ENCODE results near the gene KRTAP12-2. TPM values are rescaled to one million over a fixed set of nuclear protein-coding genes. Genes with fewer than 3 reads are reported as not detected.

The KRTAP12-2 gene
- total and polyA plus RNA-seq, 10 of the 15 experiments (the other 5 are each of a cell fraction or from before 2014, with no cell fraction given) = not detected

DNA sequence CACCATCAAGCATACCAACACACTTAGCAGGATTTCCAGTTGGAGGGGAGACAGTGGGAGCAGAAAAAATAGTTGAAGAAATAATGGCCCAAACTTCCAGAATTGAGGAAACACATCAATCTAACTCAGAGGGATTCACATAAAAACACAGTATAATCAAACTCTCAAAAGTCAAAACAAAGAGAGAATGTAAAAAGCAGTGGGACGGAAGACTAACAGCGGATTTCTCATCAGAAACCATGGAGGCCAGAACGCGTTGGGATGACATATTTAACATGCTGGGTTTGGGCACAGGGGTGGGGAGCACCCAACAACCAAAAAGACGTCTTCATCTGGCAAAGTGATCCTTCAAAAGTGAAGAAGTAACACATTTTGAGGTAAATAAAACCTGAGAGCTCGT is 46.8 kb downstream of the KRTAP12-2 start:
- CTCF ChIA-PET = no interaction called here
- WGBS (ENCODE audit: insufficient coverage, insufficient replicate concordance, low lambda C conversion rate, missing lambda C conversion rate) = 48% methylated on average over 6 of the region's 6 CpGs

More for the DNA sequence above, 46.8 kb downstream of the KRTAP12-2 start:
- no peak overlapping the region for H2AFZ ChIP-seq (ENCODE audit: control insufficient read depth, low read depth, low read length)
- no peak overlapping the region for H3K4me3 ChIP-seq
- DNase-seq (ENCODE audit: low read depth, low spot score) (no peak), FAIRE-seq (no peak), ATAC-seq (no peak)
- no peaks in the 10 kb centered on the region for H4K20me1 ChIP-seq (ENCODE audit: control insufficient read depth, insufficient read depth)
- H3K36me3 ChIP-seq (ENCODE audit: control insufficient read depth in 2 of 2, insufficient read depth in 2 of 2, low read length in 1 of 2) = no peaks in the 10 kb centered on the region
- intact Hi-C loops (cut with micrococcal nuclease; ENCODE audit: unreplicated experiment) = no loop called here
- peaks cover 1% of the 10 kb centered on the region; the same call in 1 of the 3 replicates for H3K9me3 ChIP-seq (replicated peaks; ENCODE audit: control insufficient read depth, insufficient read depth, low read length)
- in situ Hi-C loops (cut with MboI) = no loop called here
- no peaks in the 10 kb centered on the region for H3K4me1 ChIP-seq (ENCODE audit: control insufficient read depth, insufficient read depth, low read length)
- no peak overlapping the region for H3K27ac ChIP-seq (ENCODE audit: control insufficient read depth, insufficient read depth)
- H3K9ac ChIP-seq (ENCODE audit: control insufficient read depth, insufficient read depth, low read length) = no peak overlapping the region
- ChIA-PET SMC1A (ENCODE audit: uncharacterized antibody, unreplicated experiment) (no interaction called here), RAD21 (ENCODE audit: unreplicated experiment) (interaction anchor here (1.3 kb wide), 1 partner anchor 123 kb away, joined by 3 read pairs; no protein-coding TSS in a partner anchor), POLR2A (no interaction called here)
- TF ChIP-seq CBX3 (IDR thresholded peaks at IDR 0.05; ENCODE audit: borderline replicate concordance, low read depth) (no peak), NFIC (IDR thresholded peaks at IDR 0.05; ENCODE audit: low read depth, low read length) (no peak), CEBPB (IDR thresholded peaks at IDR 0.05; ENCODE audit: borderline replicate concordance in 1 of 2, low read depth in 2 of 2, low read length in 2 of 2) (no peak), RAD21 (IDR thresholded peaks at IDR 0.05; ENCODE audit: insufficient read depth, low read depth, low read length) (no peak), JUND (IDR thresholded peaks at IDR 0.05; ENCODE audit: low read depth, low read length) (no peak), SREBF2 (IDR thresholded peaks at IDR 0.05; ENCODE audit: low read length) (no peak), RFX5 (IDR thresholded peaks at IDR 0.05; ENCODE audit: low read depth, low read length) (no peak)
- TF ChIP-seq, protein P1, sequence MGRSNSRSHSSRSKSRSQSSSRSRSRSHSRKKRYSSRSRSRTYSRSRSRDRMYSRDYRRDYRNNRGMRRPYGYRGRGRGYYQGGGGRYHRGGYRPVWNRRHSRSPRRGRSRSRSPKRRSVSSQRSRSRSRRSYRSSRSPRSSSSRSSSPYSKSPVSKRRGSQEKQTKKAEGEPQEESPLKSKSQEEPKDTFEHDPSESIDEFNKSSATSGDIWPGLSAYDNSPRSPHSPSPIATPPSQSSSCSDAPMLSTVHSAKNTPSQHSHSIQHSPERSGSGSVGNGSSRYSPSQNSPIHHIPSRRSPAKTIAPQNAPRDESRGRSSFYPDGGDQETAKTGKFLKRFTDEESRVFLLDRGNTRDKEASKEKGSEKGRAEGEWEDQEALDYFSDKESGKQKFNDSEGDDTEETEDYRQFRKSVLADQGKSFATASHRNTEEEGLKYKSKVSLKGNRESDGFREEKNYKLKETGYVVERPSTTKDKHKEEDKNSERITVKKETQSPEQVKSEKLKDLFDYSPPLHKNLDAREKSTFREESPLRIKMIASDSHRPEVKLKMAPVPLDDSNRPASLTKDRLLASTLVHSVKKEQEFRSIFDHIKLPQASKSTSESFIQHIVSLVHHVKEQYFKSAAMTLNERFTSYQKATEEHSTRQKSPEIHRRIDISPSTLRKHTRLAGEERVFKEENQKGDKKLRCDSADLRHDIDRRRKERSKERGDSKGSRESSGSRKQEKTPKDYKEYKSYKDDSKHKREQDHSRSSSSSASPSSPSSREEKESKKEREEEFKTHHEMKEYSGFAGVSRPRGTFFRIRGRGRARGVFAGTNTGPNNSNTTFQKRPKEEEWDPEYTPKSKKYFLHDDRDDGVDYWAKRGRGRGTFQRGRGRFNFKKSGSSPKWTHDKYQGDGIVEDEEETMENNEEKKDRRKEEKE (IDR thresholded peaks at IDR 0.05) = no peak
- TF ChIP-seq, protein P2, sequence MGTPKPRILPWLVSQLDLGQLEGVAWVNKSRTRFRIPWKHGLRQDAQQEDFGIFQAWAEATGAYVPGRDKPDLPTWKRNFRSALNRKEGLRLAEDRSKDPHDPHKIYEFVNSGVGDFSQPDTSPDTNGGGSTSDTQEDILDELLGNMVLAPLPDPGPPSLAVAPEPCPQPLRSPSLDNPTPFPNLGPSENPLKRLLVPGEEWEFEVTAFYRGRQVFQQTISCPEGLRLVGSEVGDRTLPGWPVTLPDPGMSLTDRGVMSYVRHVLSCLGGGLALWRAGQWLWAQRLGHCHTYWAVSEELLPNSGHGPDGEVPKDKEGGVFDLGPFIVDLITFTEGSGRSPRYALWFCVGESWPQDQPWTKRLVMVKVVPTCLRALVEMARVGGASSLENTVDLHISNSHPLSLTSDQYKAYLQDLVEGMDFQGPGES (IDR thresholded peaks at IDR 0.05) = no peak
- H3K27me3 ChIP-seq (replicated peaks in 1 of 2; ENCODE audit: control insufficient read depth in 2 of 2, insufficient read depth in 2 of 2, low read length in 1 of 2) = no peaks in the 10 kb centered on the region
- no peaks in the 10 kb centered on the region for H3K79me2 ChIP-seq (ENCODE audit: control insufficient read depth, insufficient read depth, low read length)
- BruUV-seq (replicated peaks) = no TSS peak
- no peak overlapping the region for H3K4me2 ChIP-seq (ENCODE audit: control insufficient read depth, insufficient read depth)
